Karpas-422 (cell line): ENCODE data around the gene EXOSC7. TPM values are rescaled to one million over a fixed set of nuclear protein-coding genes. Genes with fewer than 3 reads are reported as not detected.

Source experiments
- DNase-seq: peaks from one replicate; pipeline ENCODE4 v3.0.0-alpha.2; 2015
- H2AFZ ChIP-seq: fragments of 200-600 bp; sonication (generic); 2 replicates; pipeline ENCODE4 v1.6.1; 2014; ENCODE audit warnings: antibody characterized with exemption, low read length, mixed read lengths
- H3K27ac ChIP-seq: fragments of 200-600 bp; sonication (generic); 2 replicates; pipeline ENCODE4 v1.5.1; 2014; ENCODE audit warnings: mild to moderate bottlenecking, low read length, moderate library complexity
- H3K27me3 ChIP-seq: fragments of 200-600 bp; sonication (generic); 2 replicates; pipeline ENCODE4 v1.6.1; 2014; ENCODE audit warnings: low read length, mixed read lengths
- H3K36me3 ChIP-seq: fragments of 200-600 bp; sonication (generic); 2 replicates; pipeline ENCODE4 v1.6.1; 2014; ENCODE audit warnings: low read length, mixed read lengths; ENCODE audit not compliant: insufficient read depth
- H3K4me1 ChIP-seq: fragments of 200-600 bp; sonication (generic); 2 replicates; pipeline ENCODE4 v1.6.1; 2014; ENCODE audit warnings: mild to moderate bottlenecking, low read length, mixed read lengths
- H3K4me2 ChIP-seq: fragments of 200-600 bp; sonication (generic); 2 replicates; pipeline ENCODE4 v1.6.1; 2014; ENCODE audit warnings: low read length, low read depth, mild to moderate bottlenecking; ENCODE audit not compliant: poor library complexity, severe bottlenecking
- H3K4me3 ChIP-seq: fragments of 200-600 bp; sonication (generic); 2 replicates; pipeline ENCODE4 v1.5.1; 2014; ENCODE audit warnings: mild to moderate bottlenecking, antibody characterized with exemption, low read length, mixed read lengths
- H3K79me2 ChIP-seq: fragments of 200-600 bp; sonication (generic); 2 replicates; pipeline ENCODE4 v1.6.1; 2014; ENCODE audit warnings: mild to moderate bottlenecking, low read length, mixed read lengths
- H3K9ac ChIP-seq: fragments of 200-600 bp; sonication (generic); 2 replicates; pipeline ENCODE4 v1.6.0; 2014; ENCODE audit warnings: low read length
- H3K9me2 ChIP-seq: fragments of 200-600 bp; sonication (generic), shearing (Covaris generic); replicated peaks from 2 replicates; pipeline ENCODE4 v1.6.0; 2014; ENCODE audit warnings: mild to moderate bottlenecking, low read length, moderate library complexity; ENCODE audit not compliant: insufficient read depth
- H3K9me3 ChIP-seq: fragments of 300-700, 200-600 bp; sonication (generic); 2 replicates; pipeline ENCODE4 v1.6.1; 2014; ENCODE audit warnings: low read length, mixed read lengths
- H4K20me1 ChIP-seq: fragments of 200-600 bp; sonication (generic); 2 replicates; pipeline ENCODE4 v1.6.1; 2014; ENCODE audit warnings: mild to moderate bottlenecking, antibody characterized with exemption, low read length, low read depth; ENCODE audit not compliant: insufficient read depth
- total RNA-seq: library from RNA; depleted of rRNA; stranded (reverse); fragments of >200 nt; shearing (Covaris generic); gene quantifications from 2 replicates; pipeline ENCODE4 v1.2.3, GENCODE V29; 2014; ENCODE audit warnings: low replicate concordance; rRNA removed

EXOSC7 gene
- total RNA-seq = 67.1 and 78.6 TPM in 2 replicates

DNA sequence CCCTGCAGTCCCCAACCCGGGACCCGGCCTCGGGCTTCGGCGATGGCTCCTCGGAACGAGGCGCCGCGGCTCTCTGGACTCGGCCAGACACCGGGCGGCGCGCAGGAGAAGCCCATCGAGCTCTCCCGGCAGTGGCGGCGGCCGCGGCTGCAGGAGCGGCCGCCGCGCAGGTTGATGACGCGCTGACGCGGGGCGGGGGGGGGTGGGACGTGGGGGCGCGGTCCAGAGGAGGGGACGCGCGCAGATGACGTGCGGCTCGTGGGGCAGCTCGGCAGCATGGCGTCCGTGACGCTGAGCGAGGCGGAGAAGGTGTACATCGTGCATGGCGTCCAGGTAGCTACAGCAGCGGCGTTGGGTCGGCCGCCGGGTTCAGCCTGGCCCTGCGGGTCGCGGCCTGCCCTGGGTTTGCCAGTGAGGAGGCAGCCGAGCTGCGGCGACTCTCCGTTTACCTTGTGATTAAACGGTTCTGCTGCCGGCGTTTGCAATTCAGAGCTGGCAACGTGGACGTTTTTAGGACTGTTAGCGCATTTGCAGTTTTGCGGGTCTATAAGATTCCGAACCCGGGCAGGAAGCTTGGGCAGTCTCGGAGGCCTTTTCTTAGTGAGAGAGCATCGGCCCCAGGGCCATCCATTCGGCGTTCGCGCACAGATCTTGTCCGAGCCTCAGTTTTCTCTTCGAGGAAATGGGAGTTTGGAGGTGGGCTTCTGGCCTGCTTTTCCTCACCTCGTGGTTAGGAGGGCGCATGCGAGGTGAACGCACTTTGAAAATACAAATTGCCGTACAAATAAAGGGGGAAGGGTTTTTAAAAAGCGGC, at the start of gene EXOSC7, which contains the start of gene ZDHHC3:
EXOSC7 (plus strand) TSS at position 243 of the 814 bp plus-strand sequence; CDS start at position 277, 34 bp downstream.
ZDHHC3 (minus strand) TSS at position 173 of the 814 bp plus-strand sequence. CDS start 16,738 bp downstream, outside the sequence.
- Histone ChIP-seq H4K20me1 (peaks cover 8% of the 10 kb centered on the region; the same call in 1 of the 2 replicates), H3K9me3 (no peaks in the 10 kb centered on the region), H3K4me3 (peak within 1 kb of the TSS; percentile 98), H3K36me3 (peaks cover 8% of the 10 kb centered on the region; the same call in 1 of the 2 replicates), H3K79me2 (peaks cover 98% of the 10 kb centered on the region), H3K4me1 (peaks cover 51% of the 10 kb centered on the region), H3K9me2 (no peaks in the 10 kb centered on the region), H3K27ac (peak within 1 kb of the TSS; percentile 64), H2AFZ (peak within 1 kb of the TSS; percentile 79), H3K27me3 (no peaks in the 10 kb centered on the region), H3K9ac (peak within 1 kb of the TSS; percentile 98), H3K4me2 (peak within 1 kb of the TSS; percentile 79)
- DNase-seq = peak; percentile 96

DNA sequence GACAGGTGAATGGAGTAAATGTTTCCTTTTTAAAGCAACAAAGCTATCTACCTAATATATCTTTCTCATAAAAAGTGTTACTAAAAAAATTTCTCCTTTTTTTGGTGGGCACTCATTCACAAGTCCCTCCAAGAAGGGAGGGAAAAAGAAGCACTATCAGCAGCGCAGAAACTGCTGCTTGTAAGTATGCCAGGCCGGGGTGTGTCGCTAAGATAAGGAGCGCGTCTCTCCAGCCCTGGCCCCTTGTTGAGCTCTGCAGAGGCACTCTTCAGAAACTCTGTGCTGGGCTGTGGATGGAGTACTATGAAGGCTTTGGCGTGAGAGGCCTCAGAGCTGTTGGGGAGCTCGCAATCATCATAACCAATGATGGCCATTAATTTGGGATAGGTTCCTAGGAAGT, 49.1 kb upstream of the EXOSC7 start:
- Histone ChIP-seq H3K36me3 (peaks cover 44% of the 10 kb centered on the region; the same call in 1 of the 2 replicates), H3K4me3 (no peak overlapping the region), H3K9me2 (no peaks in the 10 kb centered on the region), H3K79me2 (no peaks in the 10 kb centered on the region), H4K20me1 (no peaks in the 10 kb centered on the region), H2AFZ (no peak overlapping the region), H3K4me1 (no peaks in the 10 kb centered on the region), H3K27me3 (no peaks in the 10 kb centered on the region), H3K9ac (no peak overlapping the region), H3K9me3 (no peaks in the 10 kb centered on the region), H3K4me2 (no peak overlapping the region), H3K27ac (no peak overlapping the region)
- DNase-seq = no peak

DNA sequence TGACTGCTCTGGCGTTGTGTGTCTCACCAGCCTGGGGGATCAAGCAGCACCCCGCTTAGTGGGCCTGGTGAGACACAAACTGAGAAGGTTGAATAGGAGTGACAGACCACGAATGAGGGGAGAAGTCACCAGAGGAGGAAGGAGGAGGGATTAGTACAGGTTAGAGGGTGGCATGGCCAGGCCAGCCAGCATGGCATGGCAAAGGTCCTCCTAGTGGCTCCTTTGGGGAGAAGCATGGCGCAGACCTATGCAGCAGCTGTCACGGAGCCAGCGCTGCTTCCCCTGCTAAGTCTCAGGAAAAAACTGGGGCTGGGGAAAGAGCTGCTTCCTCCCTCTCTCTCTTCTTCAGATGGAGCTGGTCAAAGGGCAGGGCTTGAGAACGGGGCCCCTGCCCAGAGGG, 48.7 kb upstream of the EXOSC7 start:
- Histone ChIP-seq H3K4me3 (no peak overlapping the region), H3K27ac (no peak overlapping the region), H3K79me2 (no peaks in the 10 kb centered on the region), H3K4me1 (no peaks in the 10 kb centered on the region), H3K27me3 (no peaks in the 10 kb centered on the region), H4K20me1 (no peaks in the 10 kb centered on the region), H3K36me3 (peaks cover 48% of the 10 kb centered on the region; the same call in 1 of the 2 replicates), H3K9ac (no peak overlapping the region), H3K9me2 (no peaks in the 10 kb centered on the region), H3K4me2 (no peak overlapping the region), H3K9me3 (no peaks in the 10 kb centered on the region), H2AFZ (no peak overlapping the region)
- DNase-seq = no peak

DNA sequence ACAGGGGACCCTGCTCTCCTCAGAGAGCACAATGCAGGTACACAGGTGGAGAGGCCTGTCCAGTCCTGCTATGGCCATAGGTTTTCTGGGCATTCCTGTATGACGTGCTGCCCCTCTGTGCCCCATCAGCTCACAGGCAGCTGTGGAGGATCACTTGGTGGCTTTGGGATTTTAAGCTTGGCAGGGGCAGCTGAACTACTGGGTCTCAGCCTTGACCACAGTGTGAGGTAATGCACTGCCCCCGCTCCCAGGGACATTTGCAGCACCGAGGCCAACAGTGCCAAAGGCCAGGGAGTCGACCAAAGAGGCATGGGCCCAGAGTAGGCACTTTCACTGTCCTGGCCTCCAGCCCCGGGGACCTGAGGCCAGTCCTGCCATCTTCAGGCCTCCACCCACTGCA, 46.3 kb upstream of the EXOSC7 start:
- Histone ChIP-seq H3K9me3 (no peaks in the 10 kb centered on the region), H3K4me3 (no peak overlapping the region), H3K4me2 (no peak overlapping the region), H3K79me2 (peaks cover 5% of the 10 kb centered on the region; the same call in 1 of the 2 replicates), H3K9me2 (no peaks in the 10 kb centered on the region), H3K36me3 (peaks cover 56% of the 10 kb centered on the region; the same call in 1 of the 2 replicates), H3K27ac (no peak overlapping the region), H4K20me1 (no peaks in the 10 kb centered on the region), H3K4me1 (no peaks in the 10 kb centered on the region), H3K9ac (no peak overlapping the region), H3K27me3 (no peaks in the 10 kb centered on the region), H2AFZ (no peak overlapping the region)
- no peak for DNase-seq

DNA sequence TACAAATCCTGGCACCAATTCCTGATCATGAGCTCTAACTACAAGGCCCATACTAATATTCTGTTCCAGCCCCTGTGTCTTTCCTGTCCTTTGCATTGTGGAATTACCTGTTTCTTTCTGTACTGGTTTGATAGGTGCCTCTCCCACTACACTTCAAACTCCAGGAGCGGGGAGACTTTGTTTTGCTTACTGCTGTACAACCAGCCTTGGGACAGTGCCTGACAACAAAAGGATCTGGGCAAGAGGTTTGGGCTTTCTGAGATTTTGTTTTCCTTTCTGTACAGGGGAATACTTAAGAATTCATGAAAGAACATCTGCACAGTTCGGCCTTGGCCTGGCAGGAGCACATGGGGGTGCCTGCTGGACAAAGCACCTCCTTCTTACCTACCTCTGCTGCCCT, 45.1 kb upstream of the EXOSC7 start:
- Histone ChIP-seq H3K9me2 (no peaks in the 10 kb centered on the region), H4K20me1 (no peaks in the 10 kb centered on the region), H3K4me3 (no peak overlapping the region), H3K9me3 (no peaks in the 10 kb centered on the region), H3K4me2 (no peak overlapping the region), H3K79me2 (peaks cover 16% of the 10 kb centered on the region), H2AFZ (no peak overlapping the region), H3K27ac (no peak overlapping the region), H3K4me1 (no peaks in the 10 kb centered on the region), H3K9ac (no peak overlapping the region), H3K36me3 (peaks cover 51% of the 10 kb centered on the region; the same call in 1 of the 2 replicates), H3K27me3 (no peaks in the 10 kb centered on the region)
- DNase-seq = no peak

DNA sequence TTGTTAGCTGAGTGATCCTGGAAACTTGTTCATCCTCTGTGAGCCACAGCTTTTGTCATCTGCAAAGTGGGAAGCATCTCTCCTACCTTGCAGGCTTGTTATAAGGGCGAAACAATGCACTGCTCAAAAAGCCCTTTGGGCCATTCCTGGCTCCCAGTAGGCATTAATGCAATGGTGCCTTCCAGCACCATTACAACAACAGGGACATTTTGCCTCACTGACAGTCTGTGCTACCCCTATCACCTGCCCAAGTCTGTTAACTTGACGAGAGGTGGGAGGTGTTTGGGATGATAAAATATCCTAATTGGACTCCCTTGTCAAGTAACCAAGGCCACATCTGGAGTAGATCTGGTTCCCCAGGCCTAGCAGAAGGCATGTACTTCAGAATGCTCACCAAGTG, 44.3 kb upstream of the EXOSC7 start:
- no peaks in the 10 kb centered on the region for H3K4me1 ChIP-seq
- no peaks in the 10 kb centered on the region for H3K9me2 ChIP-seq
- H3K9ac ChIP-seq = no peak overlapping the region
- H4K20me1 ChIP-seq = no peaks in the 10 kb centered on the region
- H3K27ac ChIP-seq = no peak overlapping the region
- no peaks in the 10 kb centered on the region for H3K27me3 ChIP-seq
- no peak overlapping the region for H3K4me2 ChIP-seq
- no peak overlapping the region for H3K4me3 ChIP-seq
- no peak for DNase-seq
- H3K9me3 ChIP-seq = no peaks in the 10 kb centered on the region
- H3K79me2 ChIP-seq = peaks cover 25% of the 10 kb centered on the region
- no peak overlapping the region for H2AFZ ChIP-seq
- H3K36me3 ChIP-seq = peaks cover 49% of the 10 kb centered on the region; the same call in 1 of the 2 replicates

DNA sequence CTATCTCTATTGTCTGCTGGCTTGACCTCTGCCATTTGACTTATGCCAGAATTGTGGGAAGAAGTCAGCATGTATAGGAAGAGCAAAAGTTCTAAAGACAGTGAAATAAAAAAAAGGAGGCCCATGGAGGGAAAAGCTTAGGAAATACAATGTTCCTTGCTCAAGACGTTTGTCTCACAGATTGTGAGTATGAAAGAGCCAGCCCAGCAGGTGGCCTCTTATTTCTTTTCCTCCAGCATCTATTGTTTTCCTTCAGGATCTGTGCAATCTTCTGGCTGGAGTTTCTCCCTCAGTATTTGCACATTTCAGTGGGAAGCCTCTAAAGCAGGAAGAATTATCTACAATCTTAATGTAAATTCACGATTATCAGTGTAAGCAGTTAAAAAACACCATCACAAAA, 43.8 kb upstream of the EXOSC7 start:
- no peaks in the 10 kb centered on the region for H3K9me2 ChIP-seq
- no peaks in the 10 kb centered on the region for H4K20me1 ChIP-seq
- H3K4me2 ChIP-seq = no peak overlapping the region
- H3K36me3 ChIP-seq = peaks cover 49% of the 10 kb centered on the region; the same call in 1 of the 2 replicates
- H3K27ac ChIP-seq = no peak overlapping the region
- no peak overlapping the region for H2AFZ ChIP-seq
- DNase-seq = no peak
- H3K4me1 ChIP-seq = no peaks in the 10 kb centered on the region
- no peaks in the 10 kb centered on the region for H3K27me3 ChIP-seq
- peaks cover 26% of the 10 kb centered on the region for H3K79me2 ChIP-seq
- H3K4me3 ChIP-seq = no peak overlapping the region
- no peaks in the 10 kb centered on the region for H3K9me3 ChIP-seq
- no peak overlapping the region for H3K9ac ChIP-seq
